HEK293 (cell line): ENCODE measurements around the gene TBC1D22A.

Experiments
- MEIS1 ChIP-seq: sonication (generic); formaldehyde crosslinking; IDR thresholded peaks from 2 replicates; pipeline ENCODE4 v1.8.1; 2022; ENCODE audit warnings: missing genetic modification reagents, mild to moderate bottlenecking, borderline replicate concordance
- MYNN ChIP-seq: fragments of 450-650 bp; formaldehyde crosslinking; IDR thresholded peaks from 2 replicates; pipeline ENCODE4 v1.5.1; 2016; ENCODE audit warnings: missing biosample characterization, missing genetic modification characterization, borderline replicate concordance
- MZF1 ChIP-seq: fragments of 450-650 bp; formaldehyde crosslinking; IDR thresholded peaks from 2 replicates; pipeline ENCODE4 v1.5.1; 2017; ENCODE audit warnings: missing biosample characterization, missing genetic modification characterization, borderline replicate concordance
- SCRT1 ChIP-seq: fragments of 450-650 bp; formaldehyde crosslinking; IDR thresholded peaks from 2 replicates; pipeline ENCODE4 v1.5.1; 2016; ENCODE audit warnings: missing biosample characterization, missing genetic modification characterization, borderline replicate concordance
- ZFP3 ChIP-seq: fragments of 450-650 bp; formaldehyde crosslinking; IDR thresholded peaks from 2 replicates; pipeline ENCODE4 v1.5.1; 2016; ENCODE audit warnings: low read depth, missing biosample characterization, missing genetic modification characterization
- ZFP37 ChIP-seq: fragments of 450-650 bp; formaldehyde crosslinking; IDR thresholded peaks from 2 replicates; pipeline ENCODE4 v1.5.1; 2016; ENCODE audit warnings: missing biosample characterization, missing genetic modification characterization
- ZIC2 ChIP-seq: fragments of 450-650 bp; formaldehyde crosslinking; IDR thresholded peaks from 2 replicates; pipeline ENCODE4 v1.5.1; 2016; ENCODE audit warnings: missing biosample characterization, missing genetic modification characterization
- ZNF112 ChIP-seq: fragments of 450-650 bp; formaldehyde crosslinking; IDR thresholded peaks from 2 replicates; pipeline ENCODE4 v1.5.0; 2017; ENCODE audit warnings: missing biosample characterization, missing genetic modification characterization
- ZNF121 ChIP-seq: fragments of 450-650 bp; formaldehyde crosslinking; IDR thresholded peaks from 2 replicates; pipeline ENCODE4 v1.5.1; 2016; ENCODE audit warnings: missing biosample characterization, missing genetic modification characterization
- ZNF138 ChIP-seq: fragments of 450-650 bp; formaldehyde crosslinking; IDR thresholded peaks from 2 replicates; pipeline ENCODE4 v1.5.1; 2016; ENCODE audit warnings: missing biosample characterization, missing genetic modification characterization, borderline replicate concordance
- ZNF16 ChIP-seq: fragments of 450-650 bp; formaldehyde crosslinking; IDR thresholded peaks from 2 replicates; pipeline ENCODE4 v1.5.1; 2016; ENCODE audit warnings: low read depth, missing biosample characterization, missing genetic modification characterization
- ZNF169 ChIP-seq: fragments of 450-650 bp; formaldehyde crosslinking; IDR thresholded peaks from 2 replicates; pipeline ENCODE4 v1.5.1; 2016; ENCODE audit warnings: missing biosample characterization, missing genetic modification characterization
- ZNF202 ChIP-seq: fragments of 450-650 bp; formaldehyde crosslinking; IDR thresholded peaks from 2 replicates; pipeline ENCODE4 v1.5.1; 2016; ENCODE audit warnings: missing biosample characterization, missing genetic modification characterization, borderline replicate concordance
- ZNF354C ChIP-seq: fragments of 450-650 bp; formaldehyde crosslinking; IDR thresholded peaks from 2 replicates; pipeline ENCODE4 v1.5.1; 2016; ENCODE audit warnings: missing biosample characterization, missing genetic modification characterization, low read depth, borderline replicate concordance
- ZNF37A ChIP-seq: fragments of 450-650 bp; IDR thresholded peaks from 2 replicates; pipeline ENCODE4 v1.5.1; 2018; ENCODE audit warnings: missing biosample characterization, missing genetic modification characterization
- ZNF473 ChIP-seq: fragments of 450-650 bp; formaldehyde crosslinking; IDR thresholded peaks from 2 replicates; pipeline ENCODE4 v1.5.1; 2017; ENCODE audit warnings: missing biosample characterization, missing genetic modification characterization
- ZNF544 ChIP-seq: fragments of 450-650 bp; formaldehyde crosslinking; IDR thresholded peaks from 2 replicates; pipeline ENCODE4 v1.5.0; 2017; ENCODE audit warnings: missing biosample characterization, missing genetic modification characterization
- ZNF561 ChIP-seq: fragments of 450-650 bp; IDR thresholded peaks from 2 replicates; pipeline ENCODE4 v1.5.1; 2018; ENCODE audit warnings: missing biosample characterization, missing genetic modification characterization, borderline replicate concordance
- ZSCAN30 ChIP-seq: fragments of 450-650 bp; IDR thresholded peaks from 2 replicates; pipeline ENCODE4 v1.5.1; 2018; ENCODE audit warnings: missing biosample characterization, mild to moderate bottlenecking, missing genetic modification characterization, moderate library complexity
- ZXDB ChIP-seq: fragments of 450-650 bp; formaldehyde crosslinking; IDR thresholded peaks from 2 replicates; pipeline ENCODE4 v1.5.1; 2016; ENCODE audit warnings: missing biosample characterization, missing genetic modification characterization
- TF ChIP-seq, protein P1 (sequence below): fragments of 450-650 bp; formaldehyde crosslinking; IDR thresholded peaks from 2 replicates; pipeline ENCODE4 v1.5.1; 2016; ENCODE audit warnings: missing biosample characterization, missing genetic modification characterization
- TF ChIP-seq, protein P2 (sequence below): fragments of 450-650 bp; formaldehyde crosslinking; IDR thresholded peaks from 2 replicates; pipeline ENCODE4; 2016; ENCODE audit warnings: missing biosample characterization, missing genetic modification characterization
- TF ChIP-seq, protein P3 (sequence below): fragments of 450-650 bp; formaldehyde crosslinking; IDR thresholded peaks from 2 replicates; pipeline ENCODE4 v1.5.1; 2017; ENCODE audit warnings: missing biosample characterization, missing genetic modification characterization
- TF ChIP-seq, protein P4 (sequence below): fragments of 450-650 bp; formaldehyde crosslinking; IDR thresholded peaks from 2 replicates; pipeline ENCODE4 v1.5.1; 2016; ENCODE audit warnings: missing biosample characterization, missing genetic modification characterization
- TF ChIP-seq, protein P5 (sequence below): fragments of 450-650 bp; formaldehyde crosslinking; IDR thresholded peaks from 2 replicates; pipeline ENCODE4 v1.5.1; 2016; ENCODE audit warnings: missing biosample characterization, missing genetic modification characterization, low read depth
- TF ChIP-seq, protein P6 (sequence below): fragments of 450-650 bp; formaldehyde crosslinking; conservative IDR thresholded peaks from 2 replicates; pipeline ENCODE4 v1.5.1; 2016; ENCODE audit warnings: low read depth, missing biosample characterization, missing genetic modification characterization

Gene TBC1D22A

DNA sequence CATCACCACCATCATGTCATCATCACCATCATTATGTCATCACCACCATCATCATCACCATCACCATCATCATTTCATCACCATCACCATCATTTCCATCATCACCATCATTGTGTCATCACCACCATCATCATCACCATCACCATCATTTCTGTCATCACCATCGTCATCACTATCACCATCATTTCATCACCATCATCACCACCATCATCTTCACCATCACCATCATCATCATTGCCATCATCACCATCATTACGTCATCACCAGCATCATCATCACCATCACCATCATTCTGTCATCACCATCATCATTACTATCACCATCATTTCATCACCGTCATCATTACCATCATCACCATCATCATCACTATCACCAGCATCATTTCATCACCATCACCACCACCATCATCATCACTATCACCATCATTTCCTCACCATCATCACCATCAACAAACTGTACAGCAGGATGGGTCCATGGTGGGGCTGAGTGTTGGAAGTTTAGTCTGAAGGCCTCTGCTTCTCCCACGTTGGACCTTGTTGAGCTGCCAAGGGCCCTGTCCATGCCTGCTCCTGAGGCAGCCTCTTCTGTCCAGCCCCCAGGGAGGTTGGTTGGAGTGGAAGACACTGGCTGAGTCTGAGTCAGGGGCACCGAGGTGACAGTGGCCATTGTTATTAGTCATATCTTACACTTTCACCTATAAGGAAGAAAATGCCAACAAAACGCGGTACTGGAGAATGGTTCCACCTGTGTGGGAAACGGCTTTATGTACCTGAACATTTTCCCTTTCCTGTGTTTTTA is 247.1 kb downstream of the TBC1D22A start (continued):
- peak; percentile 98 for TF ChIP-seq ZNF169
- TF ChIP-seq ZNF473 (tag by site-specific recombination) = 0 out of 2 replicates have a peak, but pooled peaks have one; percentile 79
- TF ChIP-seq MZF1 (tag by site-specific recombination) = no peak
- TF ChIP-seq, protein P1, sequence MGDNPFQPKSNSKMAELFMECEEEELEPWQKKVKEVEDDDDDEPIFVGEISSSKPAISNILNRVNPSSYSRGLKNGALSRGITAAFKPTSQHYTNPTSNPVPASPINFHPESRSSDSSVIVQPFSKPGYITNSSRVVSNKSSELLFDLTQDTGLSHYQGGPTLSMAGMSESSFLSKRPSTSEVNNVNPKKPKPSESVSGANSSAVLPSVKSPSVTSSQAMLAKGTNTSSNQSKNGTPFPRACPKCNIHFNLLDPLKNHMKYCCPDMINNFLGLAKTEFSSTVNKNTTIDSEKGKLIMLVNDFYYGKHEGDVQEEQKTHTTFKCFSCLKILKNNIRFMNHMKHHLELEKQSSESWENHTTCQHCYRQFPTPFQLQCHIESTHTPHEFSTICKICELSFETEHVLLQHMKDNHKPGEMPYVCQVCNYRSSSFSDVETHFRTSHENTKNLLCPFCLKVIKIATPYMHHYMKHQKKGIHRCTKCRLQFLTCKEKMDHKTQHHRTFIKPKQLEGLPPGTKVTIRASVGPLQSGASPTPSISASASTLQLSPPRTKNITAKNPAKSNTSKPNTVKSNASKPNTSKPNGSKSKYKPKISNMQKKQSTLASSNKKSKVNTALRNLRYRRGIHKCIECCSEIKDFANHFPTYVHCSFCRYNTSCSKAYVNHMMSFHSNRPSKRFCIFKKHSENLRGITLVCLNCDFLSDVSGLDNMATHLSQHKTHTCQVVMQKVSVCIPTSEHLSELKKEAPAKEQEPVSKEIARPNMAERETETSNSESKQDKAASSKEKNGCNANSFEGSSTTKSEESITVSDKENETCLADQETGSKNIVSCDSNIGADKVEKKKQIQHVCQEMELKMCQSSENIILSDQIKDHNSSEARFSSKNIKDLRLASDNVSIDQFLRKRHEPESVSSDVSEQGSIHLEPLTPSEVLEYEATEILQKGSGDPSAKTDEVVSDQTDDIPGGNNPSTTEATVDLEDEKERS = no peak
- no peak for TF ChIP-seq ZFP37
- no peak; the same call in 1 of the 2 replicates for TF ChIP-seq ZNF544
- no peak for TF ChIP-seq SCRT1 (tag by site-specific recombination)
- no peak for TF ChIP-seq ZNF121 (tag by site-specific recombination)
- TF ChIP-seq ZNF16 (tag by site-specific recombination) = no peak; the same call in 1 of the 2 replicates
- TF ChIP-seq, protein P2, sequence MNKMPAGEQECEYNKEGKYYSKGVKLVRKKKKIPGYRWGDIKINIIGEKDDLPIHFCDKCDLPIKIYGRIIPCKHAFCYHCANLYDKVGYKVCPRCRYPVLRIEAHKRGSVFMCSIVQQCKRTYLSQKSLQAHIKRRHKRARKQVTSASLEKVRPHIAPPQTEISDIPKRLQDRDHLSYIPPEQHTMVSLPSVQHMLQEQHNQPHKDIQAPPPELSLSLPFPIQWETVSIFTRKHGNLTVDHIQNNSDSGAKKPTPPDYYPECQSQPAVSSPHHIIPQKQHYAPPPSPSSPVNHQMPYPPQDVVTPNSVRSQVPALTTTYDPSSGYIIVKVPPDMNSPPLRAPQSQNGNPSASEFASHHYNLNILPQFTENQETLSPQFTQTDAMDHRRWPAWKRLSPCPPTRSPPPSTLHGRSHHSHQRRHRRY (tag by site-specific recombination) = 0 out of 2 replicates have a peak, but pooled peaks have one; percentile 13
- no peak for TF ChIP-seq ZNF138 (tag by site-specific recombination)
- no peak for TF ChIP-seq ZNF37A (tag by site-specific recombination)
- TF ChIP-seq ZNF354C = no peak
- TF ChIP-seq ZNF561 (tag by site-specific recombination) = no peak
- TF ChIP-seq ZIC2 (tag by site-specific recombination) = no peak
- no peak for TF ChIP-seq ZNF202 (tag by site-specific recombination)
- TF ChIP-seq MEIS1 (CRISPR knock-in tag) = no peak
- no peak for TF ChIP-seq MYNN
- TF ChIP-seq, protein P3, sequence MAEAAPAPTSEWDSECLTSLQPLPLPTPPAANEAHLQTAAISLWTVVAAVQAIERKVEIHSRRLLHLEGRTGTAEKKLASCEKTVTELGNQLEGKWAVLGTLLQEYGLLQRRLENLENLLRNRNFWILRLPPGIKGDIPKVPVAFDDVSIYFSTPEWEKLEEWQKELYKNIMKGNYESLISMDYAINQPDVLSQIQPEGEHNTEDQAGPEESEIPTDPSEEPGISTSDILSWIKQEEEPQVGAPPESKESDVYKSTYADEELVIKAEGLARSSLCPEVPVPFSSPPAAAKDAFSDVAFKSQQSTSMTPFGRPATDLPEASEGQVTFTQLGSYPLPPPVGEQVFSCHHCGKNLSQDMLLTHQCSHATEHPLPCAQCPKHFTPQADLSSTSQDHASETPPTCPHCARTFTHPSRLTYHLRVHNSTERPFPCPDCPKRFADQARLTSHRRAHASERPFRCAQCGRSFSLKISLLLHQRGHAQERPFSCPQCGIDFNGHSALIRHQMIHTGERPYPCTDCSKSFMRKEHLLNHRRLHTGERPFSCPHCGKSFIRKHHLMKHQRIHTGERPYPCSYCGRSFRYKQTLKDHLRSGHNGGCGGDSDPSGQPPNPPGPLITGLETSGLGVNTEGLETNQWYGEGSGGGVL (tag by site-specific recombination) = peak; percentile 82; the same call in 1 of the 2 replicates
- TF ChIP-seq, protein P4, sequence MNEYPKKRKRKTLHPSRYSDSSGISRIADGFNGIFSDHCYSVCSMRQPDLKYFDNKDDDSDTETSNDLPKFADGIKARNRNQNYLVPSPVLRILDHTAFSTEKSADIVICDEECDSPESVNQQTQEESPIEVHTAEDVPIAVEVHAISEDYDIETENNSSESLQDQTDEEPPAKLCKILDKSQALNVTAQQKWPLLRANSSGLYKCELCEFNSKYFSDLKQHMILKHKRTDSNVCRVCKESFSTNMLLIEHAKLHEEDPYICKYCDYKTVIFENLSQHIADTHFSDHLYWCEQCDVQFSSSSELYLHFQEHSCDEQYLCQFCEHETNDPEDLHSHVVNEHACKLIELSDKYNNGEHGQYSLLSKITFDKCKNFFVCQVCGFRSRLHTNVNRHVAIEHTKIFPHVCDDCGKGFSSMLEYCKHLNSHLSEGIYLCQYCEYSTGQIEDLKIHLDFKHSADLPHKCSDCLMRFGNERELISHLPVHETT (tag by site-specific recombination) = no peak
- peak; percentile 76; the same call in 1 of the 2 replicates for TF ChIP-seq ZNF112 (tag by site-specific recombination)
- TF ChIP-seq, protein P5, sequence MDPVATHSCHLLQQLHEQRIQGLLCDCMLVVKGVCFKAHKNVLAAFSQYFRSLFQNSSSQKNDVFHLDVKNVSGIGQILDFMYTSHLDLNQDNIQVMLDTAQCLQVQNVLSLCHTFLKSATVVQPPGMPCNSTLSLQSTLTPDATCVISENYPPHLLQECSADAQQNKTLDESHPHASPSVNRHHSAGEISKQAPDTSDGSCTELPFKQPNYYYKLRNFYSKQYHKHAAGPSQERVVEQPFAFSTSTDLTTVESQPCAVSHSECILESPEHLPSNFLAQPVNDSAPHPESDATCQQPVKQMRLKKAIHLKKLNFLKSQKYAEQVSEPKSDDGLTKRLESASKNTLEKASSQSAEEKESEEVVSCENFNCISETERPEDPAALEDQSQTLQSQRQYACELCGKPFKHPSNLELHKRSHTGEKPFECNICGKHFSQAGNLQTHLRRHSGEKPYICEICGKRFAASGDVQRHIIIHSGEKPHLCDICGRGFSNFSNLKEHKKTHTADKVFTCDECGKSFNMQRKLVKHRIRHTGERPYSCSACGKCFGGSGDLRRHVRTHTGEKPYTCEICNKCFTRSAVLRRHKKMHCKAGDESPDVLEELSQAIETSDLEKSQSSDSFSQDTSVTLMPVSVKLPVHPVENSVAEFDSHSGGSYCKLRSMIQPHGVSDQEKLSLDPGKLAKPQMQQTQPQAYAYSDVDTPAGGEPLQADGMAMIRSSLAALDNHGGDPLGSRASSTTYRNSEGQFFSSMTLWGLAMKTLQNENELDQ (tag by site-specific recombination) = no peak
- TF ChIP-seq, protein P6, sequence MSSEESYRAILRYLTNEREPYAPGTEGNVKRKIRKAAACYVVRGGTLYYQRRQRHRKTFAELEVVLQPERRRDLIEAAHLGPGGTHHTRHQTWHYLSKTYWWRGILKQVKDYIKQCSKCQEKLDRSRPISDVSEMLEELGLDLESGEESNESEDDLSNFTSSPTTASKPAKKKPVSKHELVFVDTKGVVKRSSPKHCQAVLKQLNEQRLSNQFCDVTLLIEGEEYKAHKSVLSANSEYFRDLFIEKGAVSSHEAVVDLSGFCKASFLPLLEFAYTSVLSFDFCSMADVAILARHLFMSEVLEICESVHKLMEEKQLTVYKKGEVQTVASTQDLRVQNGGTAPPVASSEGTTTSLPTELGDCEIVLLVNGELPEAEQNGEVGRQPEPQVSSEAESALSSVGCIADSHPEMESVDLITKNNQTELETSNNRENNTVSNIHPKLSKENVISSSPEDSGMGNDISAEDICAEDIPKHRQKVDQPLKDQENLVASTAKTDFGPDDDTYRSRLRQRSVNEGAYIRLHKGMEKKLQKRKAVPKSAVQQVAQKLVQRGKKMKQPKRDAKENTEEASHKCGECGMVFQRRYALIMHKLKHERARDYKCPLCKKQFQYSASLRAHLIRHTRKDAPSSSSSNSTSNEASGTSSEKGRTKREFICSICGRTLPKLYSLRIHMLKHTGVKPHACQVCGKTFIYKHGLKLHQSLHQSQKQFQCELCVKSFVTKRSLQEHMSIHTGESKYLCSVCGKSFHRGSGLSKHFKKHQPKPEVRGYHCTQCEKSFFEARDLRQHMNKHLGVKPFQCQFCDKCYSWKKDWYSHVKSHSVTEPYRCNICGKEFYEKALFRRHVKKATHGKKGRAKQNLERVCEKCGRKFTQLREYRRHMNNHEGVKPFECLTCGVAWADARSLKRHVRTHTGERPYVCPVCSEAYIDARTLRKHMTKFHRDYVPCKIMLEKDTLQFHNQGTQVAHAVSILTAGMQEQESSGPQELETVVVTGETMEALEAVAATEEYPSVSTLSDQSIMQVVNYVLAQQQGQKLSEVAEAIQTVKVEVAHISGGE (tag by site-specific recombination) = no peak
- TF ChIP-seq ZSCAN30 = no peak
- no peak for TF ChIP-seq ZFP3 (tag by site-specific recombination)
- no peak for TF ChIP-seq ZXDB
